Spleen (tissue), 11 donors: ENCODE results near the gene PLEKHJ1. TPM values are rescaled to one million over a fixed set of nuclear protein-coding genes. Genes with fewer than 3 reads are reported as not detected.

ENCODE experiments used
- DNase-seq: peaks from one replicate; pipeline ENCODE4 v3.0.0-alpha.2; 2020
- H3K27ac ChIP-seq, 8 donors: fragments of 200-600 bp; sonication (generic) in 7 of 8; 1 replicate in 4 of 8; 2 replicates in 4 of 8; pipeline versions ENCODE4 v1.5.0 to v1.8.0; 2016 to 2021; ENCODE audit warnings: inconsistent platforms in 4 of 8, mild to moderate bottlenecking in 4 of 8, moderate library complexity in 1 of 8
- H3K27me3 ChIP-seq, 7 donors: fragments of 200-600 bp; sonication (generic) in 6 of 7; replicated peaks in 1 of 7; 1 replicate in 4 of 7; 2 replicates in 3 of 7; pipeline versions ENCODE4 v1.5.0 to v1.8.0; 2016 to 2021; ENCODE audit warnings: inconsistent platforms in 3 of 7, mild to moderate bottlenecking in 1 of 7
- H3K36me3 ChIP-seq, 6 donors: fragments of 200-600 bp; sonication (generic) in 5 of 6; 1 replicate in 4 of 6; 2 replicates in 2 of 6; pipeline versions ENCODE4 v1.5.0 to v1.8.0; 2016 to 2021; ENCODE audit warnings: inconsistent platforms in 2 of 6
- H3K4me1 ChIP-seq, 6 donors: fragments of 200-600 bp; sonication (generic) in 5 of 6; 1 replicate in 3 of 6; 2 replicates in 3 of 6; pipeline versions ENCODE4 v1.5.0 to v1.8.0; 2016 to 2021; ENCODE audit warnings: inconsistent platforms in 3 of 6
- H3K4me3 ChIP-seq, 8 donors: fragments of 200-600 bp; sonication (generic) in 7 of 8; 1 replicate in 4 of 8; 2 replicates in 4 of 8; pipeline versions ENCODE4 v1.5.0 to v1.8.0; 2016 to 2021; ENCODE audit warnings: inconsistent platforms in 4 of 8, mild to moderate bottlenecking in 4 of 8, moderate library complexity in 2 of 8
- H3K9me3 ChIP-seq, 8 donors: fragments of 200-600 bp; sonication (generic) in 7 of 8; 1 replicate in 4 of 8; 2 replicates in 4 of 8; pipeline versions ENCODE4 v1.5.0 to v1.8.0; 2016 to 2021; ENCODE audit warnings: inconsistent platforms in 4 of 8
- POLR2A ChIP-seq, 3 donors: fragments of 450-650 bp; IDR thresholded peaks; one replicate each; pipeline ENCODE4 v1.5.1; 2017; ENCODE audit warnings: antibody characterized with exemption in 3 of 3, mild to moderate bottlenecking in 1 of 3
- POLR2AphosphoS5 ChIP-seq, 3 donors: sonication (generic); formaldehyde crosslinking; IDR thresholded peaks; one replicate each; pipeline ENCODE4 v1.5.1; 2017; ENCODE audit warnings: antibody characterized with exemption in 3 of 3
- WGBS, 5 donors: extraction: QIAGEN DNeasy Blood & Tissue Kit in 3 of 5; methylation state at CpG; one replicate each; pipeline versions ENCODE4 v1.1.5 to v1.1.7; 2013 to 2018; 5-methylcytosine and 5-hydroxymethylcytosine counted together
- intact Hi-C: fragments of 100-400 bp; cut with DNase I; formaldehyde crosslinking; loops from one replicate; pipeline ENCODE4 v1.15.0; 2023; ENCODE audit warnings: low total_unique reads
- polyA plus RNA-seq, 3 donors: library from polyadenylated mRNA; stranded (reverse); fragments of 200-250 nt; gene quantifications; one replicate each; pipeline ENCODE4 v1.2.1, GENCODE V29; 2013
- total RNA-seq, 7 donors: library from RNA; depleted of rRNA in 3 of 7; stranded (reverse); fragments of >200 nt in 3 of 7; fragmentation: NEBNext Ultra II Directional in 4 of 7; extraction: Animal tissue kit (Norgen Biotek cat#: 25700) in 4 of 7; gene quantifications; one replicate each; pipeline versions ENCODE4 v1.1.0 to v1.2.1, GENCODE V29; 2016 to 2021
- TF ChIP-seq, protein P1 (sequence below), 11 experiments: fragments of 200-600 bp in 7 of 11; fragments of 450-650 bp in 4 of 11; sonication (generic) in 4 of 11; IDR thresholded peaks in 8 of 11; conservative IDR thresholded peaks in 3 of 11; 1 replicate in 7 of 11; 2 replicates in 4 of 11; pipeline versions ENCODE4 v1.4.0 to v1.8.0; 2016 to 2021; ENCODE audit warnings: antibody characterized with exemption in 11 of 11, inconsistent platforms in 4 of 11, mild to moderate bottlenecking in 1 of 11
- donor health status: healthy with polysubstance abuse.
- donor health status: DM: no; HTN: no; CAD: no; lungs with moderate emphysema.
- donor health status: DM: no; HTN: no; CAD: no.
- donor health status: Bipolar disorder and iron deficiency.
- donor health status: healthy.
- donor health status: DM: no; HTN: no; CAD: no.
- donor health status: DM: yes; HTN: yes; CAD: no.

PLEKHJ1 gene
- total and polyA plus RNA-seq, 10 donors: 37.7 to 117 (median 57.4) TPM

- Histone ChIP-seq H3K4me1 (peaks cover 4 to 28% (median 11%) of the 10 kb centered on the region in 6 donors), H3K27me3 (no peaks in the 10 kb centered on the region), H3K36me3 (peaks cover 0 to 100% (median 72%) of the 10 kb centered on the region in 6 donors), H3K9me3 (no peaks in the 10 kb centered on the region), H3K27ac (no peak overlapping the region), H3K4me3 (no peak overlapping the region)
- intact Hi-C loops: no loop called here
- WGBS, 5 donors: 91 to 98% (median 95%) methylated on average over 10 to 17 of the region's 17 CpGs
- no peak for DNase-seq
- TF ChIP-seq POLR2AphosphoS5 (IDR thresholded peaks at IDR 0.05) (peak in 1 of 3 donors; percentile 10), POLR2A (IDR thresholded peaks at IDR 0.05) (no peak)
- TF ChIP-seq, protein P1, sequence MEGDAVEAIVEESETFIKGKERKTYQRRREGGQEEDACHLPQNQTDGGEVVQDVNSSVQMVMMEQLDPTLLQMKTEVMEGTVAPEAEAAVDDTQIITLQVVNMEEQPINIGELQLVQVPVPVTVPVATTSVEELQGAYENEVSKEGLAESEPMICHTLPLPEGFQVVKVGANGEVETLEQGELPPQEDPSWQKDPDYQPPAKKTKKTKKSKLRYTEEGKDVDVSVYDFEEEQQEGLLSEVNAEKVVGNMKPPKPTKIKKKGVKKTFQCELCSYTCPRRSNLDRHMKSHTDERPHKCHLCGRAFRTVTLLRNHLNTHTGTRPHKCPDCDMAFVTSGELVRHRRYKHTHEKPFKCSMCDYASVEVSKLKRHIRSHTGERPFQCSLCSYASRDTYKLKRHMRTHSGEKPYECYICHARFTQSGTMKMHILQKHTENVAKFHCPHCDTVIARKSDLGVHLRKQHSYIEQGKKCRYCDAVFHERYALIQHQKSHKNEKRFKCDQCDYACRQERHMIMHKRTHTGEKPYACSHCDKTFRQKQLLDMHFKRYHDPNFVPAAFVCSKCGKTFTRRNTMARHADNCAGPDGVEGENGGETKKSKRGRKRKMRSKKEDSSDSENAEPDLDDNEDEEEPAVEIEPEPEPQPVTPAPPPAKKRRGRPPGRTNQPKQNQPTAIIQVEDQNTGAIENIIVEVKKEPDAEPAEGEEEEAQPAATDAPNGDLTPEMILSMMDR (IDR thresholded peaks at IDR 0.05 in 8 of 11, conservative IDR thresholded peaks at IDR 0.05 in 3 of 11): no peak
Measured at GRCh38 chr19:2192862-2193261, 43.3 kb downstream of the PLEKHJ1 start.

DNA sequence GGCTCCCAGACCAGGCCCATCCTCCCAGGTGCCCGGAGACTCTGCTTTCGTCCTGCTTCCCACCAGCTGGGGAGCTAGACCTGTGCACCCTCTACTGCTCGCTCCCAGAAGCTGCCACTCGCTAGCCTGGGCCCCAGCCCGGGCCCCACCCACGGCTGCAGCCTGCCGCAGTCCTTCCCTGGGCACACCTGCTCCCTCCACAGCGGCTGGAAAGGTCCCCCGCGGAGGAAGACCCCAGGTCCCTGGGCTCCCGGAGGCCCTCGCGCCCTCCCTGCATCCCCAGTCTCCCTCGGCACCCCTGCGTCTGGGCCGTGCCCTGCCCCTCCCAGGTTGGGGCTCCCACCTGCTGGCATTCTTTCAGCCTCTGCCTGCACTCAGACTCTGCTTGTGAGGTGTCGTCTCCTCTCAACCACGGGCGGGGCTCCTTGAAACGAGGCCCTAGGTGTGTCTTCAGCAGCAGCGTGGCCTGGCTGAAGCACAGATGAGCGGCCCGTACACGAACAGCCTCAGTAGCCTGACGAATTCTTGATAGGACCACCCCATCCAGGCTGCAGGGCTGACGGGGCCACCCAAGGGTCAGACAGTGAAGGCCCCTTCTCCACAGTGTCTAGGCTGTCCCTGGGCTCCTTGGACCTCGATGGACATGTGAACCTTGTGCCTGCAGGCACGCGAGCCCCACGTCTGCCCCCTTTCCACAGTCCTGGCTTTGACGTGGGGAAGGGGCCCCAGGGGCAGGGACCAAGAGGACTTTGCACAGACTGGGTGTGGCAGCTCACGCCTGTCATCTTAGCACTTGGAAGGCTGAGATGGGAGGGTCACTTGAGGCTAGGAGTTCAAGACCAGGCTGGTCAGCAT is 44.4 kb downstream of the PLEKHJ1 start:
- TF ChIP-seq POLR2A (IDR thresholded peaks at IDR 0.05): no peak
- peak in 1 of 3 donors; percentile 24 for TF ChIP-seq POLR2AphosphoS5 (IDR thresholded peaks at IDR 0.05)
- intact Hi-C loops: no loop called here
- Histone ChIP-seq H3K4me3 (no peak overlapping the region), H3K9me3 (no peaks in the 10 kb centered on the region), H3K27ac (no peak overlapping the region), H3K4me1 (peaks cover 4 to 29% (median 20%) of the 10 kb centered on the region in 6 donors), H3K27me3 (no peaks in the 10 kb centered on the region), H3K36me3 (peaks cover 0 to 100% (median 73%) of the 10 kb centered on the region in 6 donors)
- 91 to 94% (median 93%) methylated on average over 28 to 32 of the region's 32 CpGs for WGBS, 5 donors
- DNase-seq: no peak

GRCh38 chr19:2190848-2191455 is 45.2 kb downstream of the PLEKHJ1 start:
- Histone ChIP-seq H3K27ac (no peak overlapping the region), H3K4me3 (no peak overlapping the region), H3K4me1 (peaks cover 4 to 35% (median 23%) of the 10 kb centered on the region in 6 donors), H3K27me3 (no peaks in the 10 kb centered on the region), H3K9me3 (no peaks in the 10 kb centered on the region), H3K36me3 (peaks cover 0 to 100% (median 75%) of the 10 kb centered on the region in 6 donors)
- no peak for TF ChIP-seq POLR2A (IDR thresholded peaks at IDR 0.05)
- TF ChIP-seq POLR2AphosphoS5 (IDR thresholded peaks at IDR 0.05): no peak
- TF ChIP-seq, protein P1 (IDR thresholded peaks at IDR 0.05 in 8 of 11, conservative IDR thresholded peaks at IDR 0.05 in 3 of 11): no peak
- 93 to 96% (median 95%) methylated on average over 17 to 37 of the region's 37 CpGs for WGBS, 5 donors
- intact Hi-C loops: no loop called here
- DNase-seq: no peak

DNA sequence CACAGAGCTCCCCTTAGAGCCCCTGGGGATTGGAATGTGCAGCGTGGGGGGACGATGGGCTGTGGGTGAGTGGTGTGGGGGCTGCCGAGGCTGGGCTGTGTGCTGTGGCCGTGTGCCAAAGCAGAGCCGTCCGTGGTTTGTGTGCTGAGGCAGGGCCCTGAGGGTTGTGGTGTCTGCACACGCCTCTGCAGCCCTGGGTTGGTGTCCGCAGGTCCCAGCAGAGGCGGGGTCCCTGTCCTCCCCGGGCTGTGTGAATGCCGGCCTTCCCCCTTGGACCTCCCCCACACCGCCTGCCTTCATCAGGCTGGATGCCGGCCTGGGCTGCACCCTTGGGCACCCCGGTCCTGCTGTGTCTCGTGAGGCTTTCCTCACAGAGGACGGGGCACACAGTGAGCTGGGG is 46.2 kb downstream of the PLEKHJ1 start:
- Histone ChIP-seq H3K4me3 (no peak overlapping the region), H3K36me3 (peaks cover 0 to 99% (median 71%) of the 10 kb centered on the region in 6 donors), H3K27ac (no peak overlapping the region), H3K4me1 (peaks cover 4 to 46% (median 26%) of the 10 kb centered on the region in 6 donors), H3K9me3 (no peaks in the 10 kb centered on the region), H3K27me3 (no peaks in the 10 kb centered on the region)
- no peak for DNase-seq
- TF ChIP-seq, protein P1 (IDR thresholded peaks at IDR 0.05 in 8 of 11, conservative IDR thresholded peaks at IDR 0.05 in 3 of 11): no peak
- TF ChIP-seq POLR2AphosphoS5 (IDR thresholded peaks at IDR 0.05) (no peak), POLR2A (IDR thresholded peaks at IDR 0.05) (no peak)
- intact Hi-C loops: no loop called here
- 82 to 96% (median 85%) methylated on average over 8 to 16 of the region's 16 CpGs for WGBS, 5 donors
